Measurements from ENCODE around the gene TRIM31.
A peak's percentile ranks its signal among the peaks of the same experiment; 100 is the strongest.

TRIM31 gene

GRCh38 chr6:30075790-30076732, 36.8 kb downstream of the TRIM31 start:
- no peak for DNase-seq (ENCODE audit: low read depth in 1 of 2, low spot score in 1 of 2)

- DNase-seq (ENCODE audit: low read depth in 1 of 2, low spot score in 1 of 2), result no peak
Measured at GRCh38 chr6:30075094-30075789, 37.6 kb downstream of the TRIM31 start, which contains the start of gene RNF39. RNF39 (minus strand) TSS chr6:30075769; CDS start chr6:30075585, 184 bp downstream.

GRCh38 chr6:30074331-30075093, 38.4 kb downstream of the TRIM31 start:
- DNase-seq (ENCODE audit: low read depth in 1 of 2, low spot score in 1 of 2), result no peak

- no peak for DNase-seq (ENCODE audit: low read depth in 1 of 2, low spot score in 1 of 2)
Measured at GRCh38 chr6:30073489-30074235, 39.2 kb downstream of the TRIM31 start.

- no peak for DNase-seq (ENCODE audit: low read depth in 1 of 2, low spot score in 1 of 2)
Measured at GRCh38 chr6:30071858-30072257, 41.0 kb downstream of the TRIM31 start.

GRCh38 chr6:30071081-30071818, 41.6 kb downstream of the TRIM31 start:
- no peak for DNase-seq (ENCODE audit: low read depth in 1 of 2, low spot score in 1 of 2)

GRCh38 chr6:30067460-30068139, 45.3 kb downstream of the TRIM31 start:
- no peak for DNase-seq (ENCODE audit: low read depth in 1 of 2, low spot score in 1 of 2)

GRCh38 chr6:30066577-30067459, 46.1 kb downstream of the TRIM31 start, which contains the start of gene PPP1R11:
PPP1R11 (plus strand) TSS chr6:30067198; CDS start chr6:30067411, 213 bp downstream.
- DNase-seq (ENCODE audit: low read depth in 1 of 2, low spot score in 1 of 2), result peak; percentile 97 to 99

- no peak for DNase-seq (ENCODE audit: low read depth in 1 of 2, low spot score in 1 of 2)
Measured at GRCh38 chr6:30066082-30066481, 46.8 kb downstream of the TRIM31 start.

GRCh38 chr6:30063315-30063714, 49.6 kb downstream of the TRIM31 start:
- no peak for DNase-seq (ENCODE audit: low read depth in 1 of 2, low spot score in 1 of 2)

- no peak for DNase-seq (ENCODE audit: low read depth in 1 of 2, low spot score in 1 of 2)
Measured at GRCh38 chr6:30062471-30063178, 50.3 kb downstream of the TRIM31 start.

- DNase-seq (ENCODE audit: low read depth in 1 of 2, low spot score in 1 of 2), result no peak
Measured at GRCh38 chr6:30061858-30062458, 50.9 kb downstream of the TRIM31 start.

GRCh38 chr6:30061092-30061857, 51.6 kb downstream of the TRIM31 start, which contains the start of gene POLR1H:
POLR1H (plus strand) TSS chr6:30061265; CDS start chr6:30061525, 260 bp downstream.
- DNase-seq (ENCODE audit: low read depth in 1 of 2, low spot score in 1 of 2), result peak; percentile 67 to 87

GRCh38 chr6:30060606-30061091, 52.2 kb downstream of the TRIM31 start:
- DNase-seq (ENCODE audit: low read depth in 1 of 2, low spot score in 1 of 2), result no peak

- DNase-seq (ENCODE audit: low read depth in 1 of 2, low spot score in 1 of 2), result no peak
Measured at GRCh38 chr6:30055513-30055912, 57.4 kb downstream of the TRIM31 start.

GRCh38 chr6:30053682-30054081, 59.2 kb downstream of the TRIM31 start:
- DNase-seq (ENCODE audit: low read depth in 1 of 2, low spot score in 1 of 2), result no peak

Data from activated CD4-positive, alpha-beta T cell treated with anti-CD3 and anti-CD28 coated beads, Interleukin-2, amount 50 U/mL, for 24 hours (primary cell).